MCF 10A (cell line): Measurements from ENCODE around the gene CXCL9. TPM values are rescaled to one million over a fixed set of nuclear protein-coding genes. Genes with fewer than 3 reads are reported as not detected.

Experiments
- BruUV-seq: library from RNA; stranded (reverse); fragments of 400-500 nt; replicated peaks from 2 replicates; lab custom pipeline; 2021; lab: Mats Ljungman, UMichigan
- CTCF ChIA-PET: fragments of 300-600 bp; sonication (Branson Sonifier 250); formaldehyde crosslinking; extraction: SDS; loops from one replicate; lab custom pipeline; 2021; ENCODE audit warnings: antibody characterized with exemption, inconsistent platforms; lab: Yijun Ruan, JAX
- POLR2A ChIA-PET: fragments of 300-600, 350-650 bp; sonication (Branson Sonifier 250); formaldehyde crosslinking; extraction: SDS; loops from one replicate; lab custom pipeline; 2020; ENCODE audit warnings: antibody characterized with exemption, inconsistent platforms; lab: Yijun Ruan, JAX
- DNase-seq: peaks from one replicate; pipeline ENCODE4 v3.0.0-alpha.2; 2018; ENCODE audit not compliant: unreplicated experiment
- H3K27ac Mint-ChIP-seq: one replicate; pipeline ENCODE4 v1.8.0; 2022; ENCODE audit warnings: mild to moderate bottlenecking, low read depth, mixed read lengths; ENCODE audit not compliant: unreplicated experiment
- H3K27me3 Mint-ChIP-seq: one replicate; pipeline ENCODE4 v1.8.0; 2022; ENCODE audit warnings: mixed read lengths; ENCODE audit not compliant: insufficient read depth, unreplicated experiment
- H3K36me3 Mint-ChIP-seq: one replicate; pipeline ENCODE4 v1.8.0; 2022; ENCODE audit warnings: mild to moderate bottlenecking, moderate library complexity, mixed read lengths; ENCODE audit not compliant: insufficient read depth, unreplicated experiment
- H3K4me1 Mint-ChIP-seq: one replicate; pipeline ENCODE4 v1.8.0; 2022; ENCODE audit warnings: mixed read lengths; ENCODE audit not compliant: insufficient read depth, unreplicated experiment
- H3K4me3 Mint-ChIP-seq: one replicate; pipeline ENCODE4 v1.8.0; 2022; ENCODE audit warnings: mild to moderate bottlenecking, moderate library complexity, mixed read lengths; ENCODE audit not compliant: unreplicated experiment
- H3K9me3 Mint-ChIP-seq: one replicate; pipeline ENCODE4 v1.8.0; 2022; ENCODE audit warnings: mixed read lengths; ENCODE audit not compliant: unreplicated experiment
- intact Hi-C: fragments of 100-400 bp; cut with micrococcal nuclease; formaldehyde crosslinking; loops from 2 replicates; pipeline ENCODE4 v1.14.1; 2022
- total RNA-seq: library from RNA; stranded (reverse); gene quantifications from 2 replicates; pipeline ENCODE4 v1.2.3, GENCODE V29; 2022
- TF ChIP-seq, protein P1 (sequence below): fragments of 200-600 bp; IDR thresholded peaks from one replicate; pipeline ENCODE4 v1.8.0; 2022; ENCODE audit warnings: antibody characterized with exemption, mild to moderate bottlenecking; ENCODE audit not compliant: unreplicated experiment

Gene CXCL9
- total RNA-seq, 1 experiment from 2014 or later: not detected

DNA sequence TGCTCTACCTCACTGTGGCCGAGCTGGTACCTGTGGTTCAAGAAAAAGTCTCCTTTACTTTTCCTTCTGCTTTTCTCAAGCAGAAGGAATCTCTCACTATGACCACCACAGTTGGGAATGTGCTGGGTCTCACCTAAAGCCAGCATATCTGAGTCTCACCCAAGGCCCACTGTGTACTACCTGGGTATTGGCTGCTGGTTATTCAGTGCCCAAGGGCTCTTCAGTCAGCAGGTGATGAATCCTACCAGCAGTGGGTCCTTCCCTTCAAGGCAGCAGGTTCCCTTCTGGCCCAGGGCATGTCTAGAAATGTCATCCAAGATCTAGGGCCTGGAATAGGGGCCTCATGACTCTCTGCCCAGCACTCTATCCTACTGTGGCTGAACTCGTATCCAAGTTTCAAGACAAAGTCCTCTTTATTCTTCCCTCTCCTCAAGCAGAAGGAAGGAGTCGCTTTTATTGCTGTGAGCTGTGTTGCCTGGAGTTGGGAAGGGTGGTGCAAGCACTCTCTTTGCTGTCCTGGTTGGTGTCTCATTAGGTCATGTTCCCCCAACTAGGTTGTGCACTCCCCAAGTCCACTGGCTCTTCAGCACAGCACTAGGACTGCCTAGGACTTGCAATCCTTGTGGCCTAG is 9.9 kb upstream of the CXCL9 start:
- intact Hi-C loops: no loop called here
- TF ChIP-seq, protein P1, sequence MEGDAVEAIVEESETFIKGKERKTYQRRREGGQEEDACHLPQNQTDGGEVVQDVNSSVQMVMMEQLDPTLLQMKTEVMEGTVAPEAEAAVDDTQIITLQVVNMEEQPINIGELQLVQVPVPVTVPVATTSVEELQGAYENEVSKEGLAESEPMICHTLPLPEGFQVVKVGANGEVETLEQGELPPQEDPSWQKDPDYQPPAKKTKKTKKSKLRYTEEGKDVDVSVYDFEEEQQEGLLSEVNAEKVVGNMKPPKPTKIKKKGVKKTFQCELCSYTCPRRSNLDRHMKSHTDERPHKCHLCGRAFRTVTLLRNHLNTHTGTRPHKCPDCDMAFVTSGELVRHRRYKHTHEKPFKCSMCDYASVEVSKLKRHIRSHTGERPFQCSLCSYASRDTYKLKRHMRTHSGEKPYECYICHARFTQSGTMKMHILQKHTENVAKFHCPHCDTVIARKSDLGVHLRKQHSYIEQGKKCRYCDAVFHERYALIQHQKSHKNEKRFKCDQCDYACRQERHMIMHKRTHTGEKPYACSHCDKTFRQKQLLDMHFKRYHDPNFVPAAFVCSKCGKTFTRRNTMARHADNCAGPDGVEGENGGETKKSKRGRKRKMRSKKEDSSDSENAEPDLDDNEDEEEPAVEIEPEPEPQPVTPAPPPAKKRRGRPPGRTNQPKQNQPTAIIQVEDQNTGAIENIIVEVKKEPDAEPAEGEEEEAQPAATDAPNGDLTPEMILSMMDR: no peak
- Mint-ChIP-seq H3K27ac (no peak overlapping the region), H3K9me3 (no peaks in the 10 kb centered on the region), H3K36me3 (no peaks in the 10 kb centered on the region), H3K4me1 (no peaks in the 10 kb centered on the region), H3K4me3 (no peak overlapping the region), H3K27me3 (peaks cover 10% of the 10 kb centered on the region)
- ChIA-PET POLR2A (no interaction called here), CTCF (no interaction called here)
- no TSS peak for BruUV-seq
- DNase-seq: no peak

DNA sequence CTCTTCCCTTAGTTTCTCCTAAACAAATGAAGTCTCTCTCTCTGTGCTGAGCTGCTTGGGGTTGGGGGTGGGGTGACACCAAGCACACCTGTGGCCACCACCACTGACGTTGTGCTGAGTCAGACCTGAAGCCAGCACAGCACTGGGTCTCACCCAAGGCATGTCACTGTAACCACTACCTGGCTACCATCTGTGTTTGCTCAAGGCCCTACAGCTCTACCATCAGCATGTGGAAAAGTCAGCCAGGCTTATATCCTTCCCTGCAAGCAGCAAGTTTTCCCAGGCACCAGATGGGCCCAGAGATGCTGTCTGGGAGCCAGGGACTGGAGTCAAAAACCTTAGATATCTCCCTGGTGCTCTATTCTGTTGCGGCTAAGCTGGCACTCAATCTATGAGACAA is 9.1 kb upstream of the CXCL9 start:
- peaks cover 10% of the 10 kb centered on the region for H3K27me3 Mint-ChIP-seq
- BruUV-seq: no TSS peak
- TF ChIP-seq, protein P1: no peak
- CTCF ChIA-PET: no interaction called here
- H3K9me3 Mint-ChIP-seq: no peaks in the 10 kb centered on the region
- intact Hi-C loops: no loop called here
- no peak for DNase-seq
- H3K36me3 Mint-ChIP-seq: no peaks in the 10 kb centered on the region
- no peaks in the 10 kb centered on the region for H3K4me1 Mint-ChIP-seq
- H3K4me3 Mint-ChIP-seq: no peak overlapping the region
- H3K27ac Mint-ChIP-seq: no peak overlapping the region
- POLR2A ChIA-PET: no interaction called here

DNA sequence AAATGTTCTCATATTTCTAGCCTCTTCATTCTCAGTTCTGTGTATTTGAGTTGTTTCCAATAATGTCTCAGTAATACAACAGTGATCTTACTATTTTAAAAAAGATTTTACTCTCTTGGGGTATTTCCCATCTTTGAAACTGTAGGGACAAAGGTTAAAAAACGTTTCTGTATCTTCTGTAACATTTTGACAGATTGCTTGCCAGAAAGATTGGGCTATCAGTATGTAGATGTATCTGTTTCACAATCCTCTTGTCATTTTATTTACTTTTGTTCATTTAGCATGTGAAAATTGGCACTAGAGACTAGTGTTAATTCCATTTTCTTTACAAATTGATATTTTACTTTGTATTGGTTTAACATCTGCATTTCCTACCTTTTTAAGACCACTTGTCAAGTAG is 6.2 kb upstream of the CXCL9 start:
- no peaks in the 10 kb centered on the region for H3K36me3 Mint-ChIP-seq
- H3K4me3 Mint-ChIP-seq: no peak overlapping the region
- CTCF ChIA-PET: interaction anchor here (1.0 kb wide), 1 partner anchor 74 kb away, joined by 3 read pairs; no protein-coding TSS in a partner anchor
- DNase-seq: no peak
- no peaks in the 10 kb centered on the region for H3K9me3 Mint-ChIP-seq
- no TSS peak for BruUV-seq
- POLR2A ChIA-PET: interaction anchor here (0.6 kb wide), 1 partner anchor 106 kb away, joined by 3 read pairs; no protein-coding TSS in a partner anchor
- TF ChIP-seq, protein P1: no peak
- no peaks in the 10 kb centered on the region for H3K4me1 Mint-ChIP-seq
- peaks cover 10% of the 10 kb centered on the region for H3K27me3 Mint-ChIP-seq
- intact Hi-C loops: no loop called here
- no peak overlapping the region for H3K27ac Mint-ChIP-seq

DNA sequence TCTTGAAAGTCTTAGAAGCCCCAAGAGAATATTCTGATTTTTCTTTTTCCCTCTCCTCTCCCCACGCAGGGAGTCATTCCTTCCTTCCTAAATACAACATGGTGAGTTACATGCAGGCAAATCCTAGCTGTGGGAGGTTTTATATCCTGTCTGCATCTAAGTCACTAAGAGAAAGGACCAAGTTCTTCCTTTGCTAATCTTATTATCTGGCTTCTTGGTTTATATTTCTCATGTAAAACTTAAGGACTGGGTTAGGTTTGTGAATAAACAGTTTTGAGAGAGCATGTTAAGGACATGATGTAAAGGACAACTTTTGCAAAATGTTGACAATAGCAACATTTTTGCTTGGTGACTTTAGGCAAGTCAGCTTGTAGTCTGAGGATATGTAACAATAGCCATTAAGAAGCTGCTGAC is 5.1 kb upstream of the CXCL9 start:
- POLR2A ChIA-PET: no interaction called here

More for the DNA sequence above, 5.1 kb upstream of the CXCL9 start:
- Mint-ChIP-seq H3K36me3 (no peaks in the 10 kb centered on the region), H3K9me3 (no peaks in the 10 kb centered on the region), H3K4me1 (peaks cover under 1% of the 10 kb centered on the region), H3K4me3 (no peak overlapping the region), H3K27me3 (peaks cover 10% of the 10 kb centered on the region), H3K27ac (no peak overlapping the region)
- BruUV-seq: no TSS peak
- DNase-seq: no peak
- CTCF ChIA-PET: no interaction called here
- TF ChIP-seq, protein P1: no peak
- intact Hi-C loops: no loop called here
